ENCODE measurements around the gene ATG13.
A peak's percentile ranks its signal among the peaks of the same experiment; 100 is the strongest.

ATG13 gene

DNA sequence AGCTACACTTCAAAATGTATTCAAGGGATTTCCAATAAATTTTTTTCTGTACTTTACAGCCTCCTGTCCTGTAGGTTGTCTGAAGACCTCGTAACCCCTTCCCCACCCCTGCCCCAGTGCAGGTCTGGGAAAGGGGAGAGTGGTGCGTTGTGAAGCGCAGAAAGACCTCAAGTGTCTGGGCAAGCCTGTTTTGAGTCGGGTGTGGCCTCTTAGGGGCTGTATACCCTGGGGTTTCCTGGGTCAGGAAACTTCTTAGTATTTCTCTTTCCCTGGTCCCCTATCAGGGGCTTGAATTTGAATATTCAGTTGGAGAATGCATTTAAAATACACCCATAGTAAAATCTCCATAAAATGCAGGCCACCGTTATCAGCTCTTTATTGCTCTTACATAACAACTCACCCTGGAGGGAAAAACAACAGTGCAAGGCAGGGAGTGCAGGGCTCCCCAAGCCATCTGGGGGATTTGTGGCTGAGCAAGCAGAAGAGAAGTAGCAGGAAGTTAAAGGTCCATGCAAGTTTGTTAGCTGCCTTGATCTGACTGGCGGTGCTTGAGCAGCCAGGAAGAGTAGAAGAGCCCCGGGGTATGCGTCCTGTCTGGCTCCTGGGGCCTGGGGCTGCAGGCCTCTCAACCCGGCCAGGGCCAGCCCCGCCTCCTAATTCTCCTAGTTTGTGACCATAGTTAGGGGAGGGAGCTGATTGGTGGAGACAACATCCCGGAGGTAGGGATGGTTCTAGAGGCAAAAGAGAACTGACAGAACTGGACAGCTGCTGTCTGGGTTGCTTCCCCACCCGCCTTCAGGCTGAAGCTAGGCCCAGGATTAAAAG, 57.3 kb downstream of the ATG13 start:
- no peaks in the 10 kb centered on the region for H3F3A ChIP-seq (ENCODE audit: control insufficient read depth, insufficient read depth)
- H3K9me2 ChIP-seq (replicated peaks; ENCODE audit: control insufficient read depth, low read length), result no peaks in the 10 kb centered on the region
- no peaks in the 10 kb centered on the region for H3K79me2 ChIP-seq (ENCODE audit: control insufficient read depth, low read length)
- no peaks in the 10 kb centered on the region for H4K20me1 ChIP-seq (ENCODE audit: control insufficient read depth, insufficient read depth, low read depth, low read length)
- no peaks in the 10 kb centered on the region for H3K27me3 ChIP-seq (ENCODE audit: control insufficient read depth, low read length)
- H3K36me3 ChIP-seq (ENCODE audit: control insufficient read depth, low read length), result peaks cover 50% of the 10 kb centered on the region
- peaks cover 34% of the 10 kb centered on the region for H3K4me1 ChIP-seq (ENCODE audit: control insufficient read depth, low read length)
- TF ChIP-seq, protein P1, sequence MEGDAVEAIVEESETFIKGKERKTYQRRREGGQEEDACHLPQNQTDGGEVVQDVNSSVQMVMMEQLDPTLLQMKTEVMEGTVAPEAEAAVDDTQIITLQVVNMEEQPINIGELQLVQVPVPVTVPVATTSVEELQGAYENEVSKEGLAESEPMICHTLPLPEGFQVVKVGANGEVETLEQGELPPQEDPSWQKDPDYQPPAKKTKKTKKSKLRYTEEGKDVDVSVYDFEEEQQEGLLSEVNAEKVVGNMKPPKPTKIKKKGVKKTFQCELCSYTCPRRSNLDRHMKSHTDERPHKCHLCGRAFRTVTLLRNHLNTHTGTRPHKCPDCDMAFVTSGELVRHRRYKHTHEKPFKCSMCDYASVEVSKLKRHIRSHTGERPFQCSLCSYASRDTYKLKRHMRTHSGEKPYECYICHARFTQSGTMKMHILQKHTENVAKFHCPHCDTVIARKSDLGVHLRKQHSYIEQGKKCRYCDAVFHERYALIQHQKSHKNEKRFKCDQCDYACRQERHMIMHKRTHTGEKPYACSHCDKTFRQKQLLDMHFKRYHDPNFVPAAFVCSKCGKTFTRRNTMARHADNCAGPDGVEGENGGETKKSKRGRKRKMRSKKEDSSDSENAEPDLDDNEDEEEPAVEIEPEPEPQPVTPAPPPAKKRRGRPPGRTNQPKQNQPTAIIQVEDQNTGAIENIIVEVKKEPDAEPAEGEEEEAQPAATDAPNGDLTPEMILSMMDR (IDR thresholded peaks at IDR 0.05; ENCODE audit: low read depth, low read length, poor library complexity, severe bottlenecking), result no peak
- no peak for TF ChIP-seq EZH2phosphoT487 (IDR thresholded peaks at IDR 0.05; ENCODE audit: borderline replicate concordance, low read length)
- peak overlapping the region; percentile 45 for H3K4me2 ChIP-seq (ENCODE audit: low read length)
- no peak overlapping the region for H3K4me3 ChIP-seq (ENCODE audit: low read length)
- no peaks in the 10 kb centered on the region for H3K9me3 ChIP-seq (ENCODE audit: control insufficient read depth, insufficient read depth, low read length)
- peak overlapping the region; percentile 48 for H3K27ac ChIP-seq (ENCODE audit: low read depth, low read length)

DNA sequence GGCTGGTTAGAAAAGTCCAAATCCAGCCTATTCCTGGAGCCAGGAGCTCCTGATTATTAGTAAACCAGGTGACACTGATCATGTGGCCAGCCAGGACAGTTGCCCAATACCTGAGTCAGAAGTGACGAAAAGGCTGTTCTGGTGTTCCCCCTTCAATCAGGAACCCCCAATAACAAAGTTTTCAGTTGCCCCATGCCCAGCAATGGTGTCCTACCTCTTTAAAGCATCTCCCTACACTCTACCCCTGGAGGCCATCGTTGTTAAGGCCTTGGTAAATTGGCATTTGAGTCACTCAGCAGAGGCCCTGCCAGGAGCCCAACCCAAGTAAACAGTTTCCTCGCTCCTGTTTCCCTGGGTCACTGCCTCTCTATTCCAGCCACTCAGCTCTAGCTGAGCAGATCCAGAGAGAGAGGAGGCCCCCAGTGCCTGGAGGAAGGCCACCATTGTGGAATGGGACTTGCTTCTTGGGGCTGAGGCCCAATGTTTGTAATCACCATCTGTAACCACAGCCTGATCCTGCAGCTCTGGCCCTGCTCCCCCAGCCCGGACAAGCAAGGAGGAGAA, 58.0 kb downstream of the ATG13 start:
- no peaks in the 10 kb centered on the region for H4K20me1 ChIP-seq (ENCODE audit: control insufficient read depth, insufficient read depth, low read depth, low read length)
- no peaks in the 10 kb centered on the region for H3K9me2 ChIP-seq (replicated peaks; ENCODE audit: control insufficient read depth, low read length)
- peak overlapping the region; percentile 48 for H3K27ac ChIP-seq (ENCODE audit: low read depth, low read length)
- H3K9me3 ChIP-seq (ENCODE audit: control insufficient read depth, insufficient read depth, low read length), result no peaks in the 10 kb centered on the region
- TF ChIP-seq EZH2phosphoT487 (IDR thresholded peaks at IDR 0.05; ENCODE audit: borderline replicate concordance, low read length), result no peak
- TF ChIP-seq, protein P1 (IDR thresholded peaks at IDR 0.05; ENCODE audit: low read depth, low read length, poor library complexity, severe bottlenecking), result no peak
- peaks cover 52% of the 10 kb centered on the region for H3K36me3 ChIP-seq (ENCODE audit: control insufficient read depth, low read length)
- H3K4me1 ChIP-seq (ENCODE audit: control insufficient read depth, low read length), result peaks cover 34% of the 10 kb centered on the region
- H3K4me2 ChIP-seq (ENCODE audit: low read length), result peak overlapping the region; percentile 45
- no peaks in the 10 kb centered on the region for H3K27me3 ChIP-seq (ENCODE audit: control insufficient read depth, low read length)
- no peaks in the 10 kb centered on the region for H3F3A ChIP-seq (ENCODE audit: control insufficient read depth, insufficient read depth)
- no peak overlapping the region for H3K4me3 ChIP-seq (ENCODE audit: low read length)
- no peaks in the 10 kb centered on the region for H3K79me2 ChIP-seq (ENCODE audit: control insufficient read depth, low read length)

DNA sequence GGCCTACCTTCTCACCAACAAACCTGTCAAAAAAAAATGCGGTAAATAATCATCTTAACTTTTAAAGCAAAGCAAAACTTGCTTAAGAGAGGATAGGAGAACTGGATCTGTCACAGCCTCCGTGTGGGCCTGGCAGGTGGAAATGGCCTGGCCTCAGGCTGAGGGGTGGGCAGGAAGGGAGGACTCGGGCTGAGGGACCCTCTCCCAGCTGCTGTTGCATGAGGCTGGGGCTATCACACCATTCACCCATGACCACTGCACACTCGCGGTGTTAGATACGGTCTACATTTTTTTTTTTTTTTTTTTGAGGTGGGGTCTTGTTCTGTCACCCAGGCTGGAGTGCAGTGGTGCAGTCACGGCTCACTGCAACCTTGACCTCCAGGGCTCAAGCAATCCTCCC, 58.6 kb downstream of the ATG13 start:
- peaks cover 55% of the 10 kb centered on the region for H3K36me3 ChIP-seq (ENCODE audit: control insufficient read depth, low read length)
- no peak overlapping the region for H3K27ac ChIP-seq (ENCODE audit: low read depth, low read length)
- H3K4me2 ChIP-seq (ENCODE audit: low read length), result no peak overlapping the region

More for the DNA sequence above, 58.6 kb downstream of the ATG13 start:
- Histone ChIP-seq H3K79me2 (ENCODE audit: control insufficient read depth, low read length) (no peaks in the 10 kb centered on the region), H3K9me3 (ENCODE audit: control insufficient read depth, insufficient read depth, low read length) (no peaks in the 10 kb centered on the region), H3K9me2 (replicated peaks; ENCODE audit: control insufficient read depth, low read length) (no peaks in the 10 kb centered on the region), H3K4me1 (ENCODE audit: control insufficient read depth, low read length) (peaks cover 34% of the 10 kb centered on the region), H4K20me1 (ENCODE audit: control insufficient read depth, insufficient read depth, low read depth, low read length) (no peaks in the 10 kb centered on the region), H3F3A (ENCODE audit: control insufficient read depth, insufficient read depth) (no peaks in the 10 kb centered on the region), H3K4me3 (ENCODE audit: low read length) (no peak overlapping the region), H3K27me3 (ENCODE audit: control insufficient read depth, low read length) (no peaks in the 10 kb centered on the region)
- TF ChIP-seq EZH2phosphoT487 (IDR thresholded peaks at IDR 0.05; ENCODE audit: borderline replicate concordance, low read length), result no peak
- TF ChIP-seq, protein P1 (IDR thresholded peaks at IDR 0.05; ENCODE audit: low read depth, low read length, poor library complexity, severe bottlenecking), result no peak
